NAMALWA (cell line): ENCODE measurements around the gene RNF144A.

Source experiments
- DNase-seq: peaks from one replicate; pipeline ENCODE4 v3.0.0-alpha.2; 2015; ENCODE audit warnings: low spot score

RNF144A gene

GRCh38 chr2:7022492-7023385 is 105.5 kb downstream of the RNF144A start:
- no peak for DNase-seq

GRCh38 chr2:7023542-7023941 is 106.3 kb downstream of the RNF144A start:
- DNase-seq, result no peak

DNA sequence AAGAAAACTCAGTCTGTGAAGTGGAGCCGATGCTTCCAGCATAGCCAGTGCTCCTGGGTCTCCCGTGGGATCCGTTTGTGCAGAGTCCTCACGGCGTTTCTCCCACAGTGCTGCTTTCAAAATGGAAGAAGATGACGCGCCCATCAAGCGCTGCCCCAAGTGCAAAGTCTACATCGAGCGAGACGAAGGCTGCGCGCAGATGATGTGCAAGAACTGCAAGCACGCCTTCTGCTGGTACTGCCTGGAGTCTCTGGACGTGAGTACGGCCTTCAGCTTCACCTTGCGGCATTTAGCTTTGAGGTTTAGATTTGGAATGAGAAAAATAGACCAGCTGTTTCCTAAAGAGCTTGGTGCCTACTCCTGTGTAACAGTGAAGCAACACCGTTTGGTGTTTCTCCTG is 107.0 kb downstream of the RNF144A start:
- DNase-seq, result no peak

DNA sequence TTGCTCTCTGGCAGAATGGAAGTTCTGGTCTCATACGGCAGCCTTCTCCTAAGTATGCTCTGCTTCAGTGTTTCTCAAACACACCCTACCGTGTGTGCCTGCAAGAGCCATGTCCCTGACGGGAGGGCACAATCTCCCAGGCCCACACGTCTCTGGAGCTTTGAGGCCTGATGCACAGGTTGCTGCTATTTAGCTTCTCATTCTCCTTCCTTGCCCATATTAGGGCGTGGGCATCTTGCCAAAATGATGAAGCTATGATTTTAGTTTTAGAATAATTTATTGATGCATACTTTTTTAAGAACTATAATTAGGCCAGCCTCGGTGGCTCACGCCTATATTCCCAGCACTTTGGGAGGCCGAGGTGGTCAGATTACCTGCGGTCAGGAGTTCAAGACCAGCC is 107.9 kb downstream of the RNF144A start:
- DNase-seq, result no peak

GRCh38 chr2:7026742-7027141 is 109.5 kb downstream of the RNF144A start:
- DNase-seq, result no peak

DNA sequence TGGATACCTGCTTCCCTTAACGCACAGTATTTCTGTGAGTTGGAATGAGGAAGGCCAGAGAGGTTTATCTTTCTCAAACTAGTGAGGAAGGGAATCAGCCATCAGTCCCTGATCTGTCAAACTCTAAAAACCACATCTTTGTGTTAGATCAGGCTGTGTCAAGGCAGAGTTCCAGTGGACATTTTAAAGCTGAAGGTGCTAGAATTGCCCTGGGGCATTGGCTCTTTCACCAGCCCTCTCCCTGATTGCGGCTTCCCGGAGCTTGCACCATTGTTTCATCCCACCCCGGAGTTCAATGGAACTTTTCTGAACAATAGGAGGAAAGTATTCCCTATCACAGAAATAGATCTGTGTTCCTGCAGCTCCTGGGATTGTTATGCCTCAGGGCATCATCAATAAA is 110.2 kb downstream of the RNF144A start:
- DNase-seq, result no peak

- no peak for DNase-seq
Observed at GRCh38 chr2:7027956-7028655, 110.9 kb downstream of the RNF144A start.

GRCh38 chr2:7028846-7029245 is 111.6 kb downstream of the RNF144A start:
- DNase-seq, result no peak

DNA sequence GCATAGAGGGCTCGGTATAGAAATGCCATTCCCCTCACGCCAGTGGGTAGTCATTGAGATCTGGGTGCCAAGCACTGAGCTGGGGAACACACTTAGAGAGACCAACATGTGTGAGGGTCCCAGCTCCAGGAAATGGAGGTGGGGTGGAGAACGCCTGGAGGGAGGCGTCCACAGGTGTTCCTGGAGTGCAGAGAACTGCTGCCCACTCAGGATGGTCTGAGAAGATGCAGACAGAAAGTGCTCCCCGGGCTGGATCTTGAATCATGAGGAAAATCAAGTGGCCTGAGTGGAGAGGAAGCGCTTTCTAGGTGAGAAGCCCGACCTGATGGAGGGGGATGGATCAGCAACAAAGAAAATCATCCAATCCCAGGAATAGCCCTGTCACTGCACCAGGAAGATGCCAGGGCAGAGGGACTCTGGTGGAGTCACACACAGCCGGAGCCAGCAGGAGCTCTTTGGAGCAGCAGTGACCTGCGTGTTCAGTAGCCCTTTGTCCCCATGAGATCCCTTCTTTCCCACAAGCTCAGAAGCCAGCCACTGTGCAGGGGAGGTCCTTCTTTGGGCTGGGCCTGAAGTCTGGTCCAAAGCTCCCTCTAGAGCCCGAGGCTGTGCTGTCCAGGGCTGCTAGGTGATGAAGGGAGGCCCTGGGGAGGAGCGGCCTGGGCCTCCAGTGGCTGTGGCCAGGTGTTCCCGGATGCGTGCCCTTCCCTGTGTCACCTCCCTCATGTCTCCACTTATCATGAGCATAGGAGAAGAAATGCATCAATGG is 112.3 kb downstream of the RNF144A start:
- no peak for DNase-seq

GRCh38 chr2:7030810-7031209 is 113.6 kb downstream of the RNF144A start:
- DNase-seq, result no peak

DNA sequence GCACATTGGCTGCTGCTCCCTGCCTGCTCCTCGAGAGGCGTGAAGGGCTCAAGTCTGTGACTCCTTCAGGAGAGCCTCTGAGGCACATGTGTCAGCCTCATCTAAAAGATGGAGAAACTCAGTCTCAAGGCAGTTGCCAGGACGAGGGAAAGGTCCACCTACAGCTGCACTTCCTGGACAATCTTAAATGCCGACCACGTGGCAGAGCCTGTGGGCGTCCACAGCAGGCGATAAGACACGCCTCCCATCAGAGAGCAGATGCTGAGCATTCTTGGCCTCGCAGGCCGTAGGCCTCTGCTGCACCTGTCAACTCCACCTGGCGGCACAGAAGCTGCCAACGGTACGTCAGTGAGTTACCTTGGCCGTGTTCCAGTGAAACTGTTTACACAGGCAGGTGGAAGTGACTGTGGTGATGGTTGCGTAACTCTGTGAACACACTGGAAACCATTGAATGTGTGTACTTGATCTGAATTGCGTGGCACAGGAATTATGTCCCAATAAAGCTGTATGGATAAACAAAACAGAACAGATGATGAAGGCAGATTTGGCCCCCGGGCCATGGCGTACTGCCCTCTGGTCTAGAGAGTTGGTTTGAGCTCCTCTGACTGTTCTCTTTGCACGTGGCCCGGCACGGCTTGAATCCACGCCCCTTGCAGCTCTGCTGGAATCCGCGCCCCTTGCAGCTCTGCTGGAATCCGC is 114.5 kb downstream of the RNF144A start:
- DNase-seq, result peak; percentile 55

- no peak for DNase-seq
Observed at GRCh38 chr2:7032371-7032770, 115.2 kb downstream of the RNF144A start.

- no peak for DNase-seq
Observed at GRCh38 chr2:7033136-7033960, 116.1 kb downstream of the RNF144A start.

- no peak for DNase-seq
Observed at GRCh38 chr2:7034303-7034702, 117.1 kb downstream of the RNF144A start.

DNA sequence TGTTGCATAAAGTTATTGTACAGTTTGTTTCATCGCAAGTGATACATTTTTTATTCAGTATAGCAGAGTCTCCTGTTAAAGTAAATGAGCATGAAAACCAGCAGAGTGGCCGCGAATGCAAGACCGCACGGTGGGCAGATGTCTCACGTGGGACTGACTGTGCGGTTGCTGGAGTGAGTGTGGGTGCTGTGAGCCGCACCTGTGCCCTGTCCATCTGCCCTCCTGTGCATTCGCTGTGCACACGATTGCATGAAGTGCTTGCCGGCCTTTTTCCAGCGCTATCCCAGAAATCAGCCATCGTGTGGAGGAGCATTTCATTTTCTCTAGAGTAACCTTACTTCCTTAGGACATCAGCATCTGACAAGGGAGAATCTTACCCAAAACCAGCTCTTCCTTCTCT is 118.7 kb downstream of the RNF144A start:
- DNase-seq, result no peak

DNA sequence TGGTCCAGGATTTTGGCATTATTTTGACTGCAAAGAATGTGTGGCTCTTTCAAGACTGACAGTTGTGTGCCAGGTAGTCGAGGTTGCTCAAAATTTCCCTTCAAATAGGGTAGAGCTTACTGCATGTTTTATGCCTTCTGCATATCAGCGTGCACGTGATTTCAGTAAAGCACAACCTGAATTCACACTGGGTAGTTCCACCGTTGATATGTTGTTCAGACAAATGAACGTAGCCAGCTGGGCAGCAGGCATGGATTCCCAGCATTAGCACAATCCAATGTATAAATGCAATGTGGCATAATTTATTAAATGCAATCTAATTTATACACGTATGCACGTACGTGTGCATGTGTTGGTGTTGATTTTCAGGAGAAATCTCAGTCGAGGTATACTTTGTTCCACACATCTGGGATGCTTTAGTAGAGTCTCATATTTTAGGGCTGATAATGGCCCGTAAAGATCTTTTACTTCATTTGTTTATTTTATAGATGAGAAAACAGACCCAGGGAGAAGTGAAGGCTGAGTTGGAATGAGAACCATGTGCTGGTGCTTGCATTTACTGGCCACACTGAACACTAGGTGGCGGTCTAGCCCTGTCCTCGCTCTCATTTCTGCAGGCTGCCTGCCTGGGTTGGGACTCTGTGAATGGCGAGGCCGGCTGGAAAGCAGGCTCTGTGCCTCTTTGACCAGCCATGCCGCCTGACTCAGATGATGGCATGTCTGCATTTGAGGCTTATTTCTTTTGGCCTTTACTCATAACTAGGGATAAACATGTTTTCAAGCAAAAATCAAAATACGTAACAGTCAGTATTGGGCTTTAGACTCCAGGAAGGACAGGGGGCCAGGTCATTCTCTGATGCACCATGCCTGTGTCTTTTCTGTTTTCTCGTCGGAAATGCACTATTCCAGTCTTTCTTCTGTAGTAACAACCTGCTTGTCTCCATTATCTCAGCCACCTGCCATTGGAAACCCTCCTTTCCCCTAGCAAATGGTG is 120.4 kb downstream of the RNF144A start:
- DNase-seq, result peak; percentile 76

- no peak for DNase-seq
Observed at GRCh38 chr2:7040547-7040946, 123.3 kb downstream of the RNF144A start.

GRCh38 chr2:7041421-7041820 is 124.2 kb downstream of the RNF144A start:
- DNase-seq, result no peak

- no peak for DNase-seq
Observed at GRCh38 chr2:7043690-7044089, 126.5 kb downstream of the RNF144A start.
